Measurements from ENCODE around the gene ZC3H6.
A peak's percentile ranks its signal among the peaks of the same experiment; 100 is the strongest.

The ZC3H6 gene, protein sequence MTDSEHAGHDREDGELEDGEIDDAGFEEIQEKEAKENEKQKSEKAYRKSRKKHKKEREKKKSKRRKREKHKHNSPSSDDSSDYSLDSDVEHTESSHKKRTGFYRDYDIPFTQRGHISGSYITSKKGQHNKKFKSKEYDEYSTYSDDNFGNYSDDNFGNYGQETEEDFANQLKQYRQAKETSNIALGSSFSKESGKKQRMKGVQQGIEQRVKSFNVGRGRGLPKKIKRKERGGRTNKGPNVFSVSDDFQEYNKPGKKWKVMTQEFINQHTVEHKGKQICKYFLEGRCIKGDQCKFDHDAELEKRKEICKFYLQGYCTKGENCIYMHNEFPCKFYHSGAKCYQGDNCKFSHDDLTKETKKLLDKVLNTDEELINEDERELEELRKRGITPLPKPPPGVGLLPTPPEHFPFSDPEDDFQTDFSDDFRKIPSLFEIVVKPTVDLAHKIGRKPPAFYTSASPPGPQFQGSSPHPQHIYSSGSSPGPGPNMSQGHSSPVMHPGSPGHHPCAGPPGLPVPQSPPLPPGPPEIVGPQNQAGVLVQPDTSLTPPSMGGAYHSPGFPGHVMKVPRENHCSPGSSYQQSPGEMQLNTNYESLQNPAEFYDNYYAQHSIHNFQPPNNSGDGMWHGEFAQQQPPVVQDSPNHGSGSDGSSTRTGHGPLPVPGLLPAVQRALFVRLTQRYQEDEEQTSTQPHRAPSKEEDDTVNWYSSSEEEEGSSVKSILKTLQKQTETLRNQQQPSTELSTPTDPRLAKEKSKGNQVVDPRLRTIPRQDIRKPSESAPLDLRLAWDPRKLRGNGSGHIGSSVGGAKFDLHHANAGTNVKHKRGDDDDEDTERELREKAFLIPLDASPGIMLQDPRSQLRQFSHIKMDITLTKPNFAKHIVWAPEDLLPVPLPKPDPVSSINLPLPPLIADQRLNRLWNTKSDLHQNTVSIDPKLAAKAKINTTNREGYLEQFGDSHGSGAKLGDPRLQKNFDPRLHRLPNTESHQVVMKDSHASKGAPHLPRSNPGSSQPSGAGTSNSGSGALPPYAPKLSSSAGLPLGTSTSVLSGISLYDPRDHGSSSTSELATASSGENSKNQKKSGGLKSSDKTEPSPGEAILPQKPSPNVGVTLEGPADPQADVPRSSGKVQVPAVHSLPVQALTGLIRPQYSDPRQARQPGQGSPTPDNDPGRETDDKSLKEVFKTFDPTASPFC

DNA sequence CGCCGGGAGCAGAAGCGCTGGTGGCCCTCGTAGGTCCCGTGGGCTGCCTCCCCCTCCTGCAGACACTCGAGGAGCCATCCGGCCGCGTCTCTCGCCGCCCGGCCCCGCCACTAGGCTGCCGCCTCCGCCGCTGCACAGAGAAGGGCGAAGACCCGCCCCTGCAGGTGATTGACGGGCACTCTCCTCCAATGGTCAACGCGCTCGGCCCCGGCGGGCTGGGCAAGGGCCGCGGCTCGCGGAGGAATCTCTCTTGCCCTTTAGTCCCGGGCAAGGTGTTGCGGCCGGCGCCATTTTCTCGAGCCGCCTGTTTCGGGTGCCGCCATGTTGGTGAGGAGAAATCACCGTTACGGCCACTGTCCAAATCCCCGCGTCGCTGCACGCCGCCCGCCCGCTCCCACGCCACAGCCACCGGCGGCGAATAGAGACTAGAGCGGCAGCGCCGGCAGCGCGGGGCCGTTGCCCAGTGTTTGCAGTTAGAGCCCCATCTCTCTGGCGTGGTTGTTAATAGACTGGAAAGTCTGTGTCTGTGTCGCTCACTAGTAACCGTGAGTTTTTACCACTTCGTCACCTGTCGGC lies at the start of gene ZC3H6:
Gene ZC3H6, plus strand, starts transcription at position 287 of the 576 bp plus-strand sequence. CDS start 398 bp downstream, outside the sequence.
- DNase-seq = peak; percentile 100

DNA sequence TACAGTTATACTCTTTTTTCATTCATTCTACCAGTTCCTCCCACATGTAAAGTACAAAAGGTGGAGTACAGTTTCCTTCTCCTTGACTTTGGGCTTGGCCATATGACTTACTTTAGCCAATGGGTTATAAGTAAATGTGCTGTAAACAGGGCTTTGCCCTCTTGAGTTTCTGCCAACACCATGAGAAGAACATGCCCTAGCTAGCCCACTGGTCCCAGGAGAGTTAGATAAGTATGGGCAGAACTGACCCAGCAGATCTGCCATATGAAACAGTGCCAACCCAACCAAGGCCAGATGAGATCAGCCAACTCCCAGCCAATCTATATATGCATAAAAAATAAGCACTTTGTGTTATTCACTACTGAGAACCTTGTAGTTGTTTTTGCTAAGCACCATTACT lies 46.0 kb upstream of the ZC3H6 start:
- DNase-seq = no peak

DNA sequence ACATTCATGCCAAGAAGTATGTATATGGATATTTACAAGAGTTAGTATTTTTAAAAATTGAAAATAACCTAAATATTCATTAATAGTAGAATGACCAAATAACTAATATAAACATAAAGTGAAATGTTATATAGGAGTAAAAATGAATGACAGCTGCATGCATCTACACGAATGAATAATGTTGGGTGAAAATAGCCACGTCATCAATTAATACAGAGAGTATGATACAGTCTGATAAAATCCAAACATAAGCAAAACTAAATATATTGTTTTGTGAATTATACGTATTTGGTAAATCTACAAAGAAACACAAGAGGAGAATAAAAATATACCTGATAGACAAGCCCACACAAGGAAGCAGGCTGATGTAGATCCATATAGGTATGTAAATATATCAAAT lies 45.0 kb upstream of the ZC3H6 start:
- DNase-seq = no peak

DNA sequence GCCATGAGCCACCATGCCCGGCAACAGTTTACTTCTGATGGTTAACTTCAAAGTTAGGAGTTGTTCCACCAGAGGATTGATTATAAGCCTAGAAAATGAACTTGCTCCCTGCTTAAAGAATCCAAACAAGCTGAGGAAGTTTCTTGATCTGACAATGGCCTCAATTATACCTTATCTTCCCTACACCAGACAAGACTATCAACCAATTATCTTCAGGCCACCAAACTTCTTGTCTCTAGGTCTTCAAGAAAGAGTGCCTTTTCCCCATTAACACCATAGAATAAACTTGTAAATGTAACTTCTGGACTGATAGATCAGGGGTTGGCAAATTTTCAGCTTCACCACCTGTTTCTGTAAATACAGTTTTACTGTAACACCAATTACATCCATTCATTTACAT lies 35.5 kb upstream of the ZC3H6 start:
- DNase-seq = no peak

DNA sequence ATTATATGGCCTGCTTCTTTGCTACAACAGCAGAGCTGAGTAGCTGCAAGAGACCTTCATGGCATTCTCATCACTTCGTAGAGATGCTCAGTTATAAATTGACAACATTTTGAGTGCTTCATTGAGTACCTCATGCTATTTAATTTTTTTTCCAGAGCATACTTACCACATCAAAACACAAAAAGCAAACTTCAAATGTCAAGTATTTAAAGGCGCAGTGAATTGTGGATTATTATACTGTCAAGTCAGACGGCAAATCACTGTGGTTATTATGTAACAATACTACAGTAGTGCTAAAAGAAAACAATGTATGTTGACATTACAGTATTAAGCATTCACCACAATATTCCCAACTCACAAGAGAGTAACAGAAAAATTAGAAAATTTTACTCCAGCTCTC lies 33.0 kb upstream of the ZC3H6 start:
- DNase-seq = no peak

DNA sequence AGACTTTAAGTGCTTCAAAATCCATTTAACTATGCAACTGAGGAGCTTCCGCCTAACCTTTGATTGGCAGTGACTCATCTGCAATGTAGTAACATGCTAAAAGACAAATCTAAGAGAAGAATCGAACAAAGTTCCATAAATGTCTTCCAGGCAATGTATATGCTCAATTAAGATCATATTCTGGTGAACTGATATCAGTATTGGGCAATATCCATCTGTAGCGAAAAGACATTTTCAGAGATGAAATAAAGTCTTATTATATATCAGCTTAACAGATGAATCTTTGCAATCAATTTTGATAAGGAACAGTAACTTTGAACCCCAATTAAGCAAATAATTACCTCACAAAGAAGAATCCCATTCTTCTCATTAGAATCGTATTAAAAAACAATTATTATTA lies 32.2 kb upstream of the ZC3H6 start:
- no peak for DNase-seq

DNA sequence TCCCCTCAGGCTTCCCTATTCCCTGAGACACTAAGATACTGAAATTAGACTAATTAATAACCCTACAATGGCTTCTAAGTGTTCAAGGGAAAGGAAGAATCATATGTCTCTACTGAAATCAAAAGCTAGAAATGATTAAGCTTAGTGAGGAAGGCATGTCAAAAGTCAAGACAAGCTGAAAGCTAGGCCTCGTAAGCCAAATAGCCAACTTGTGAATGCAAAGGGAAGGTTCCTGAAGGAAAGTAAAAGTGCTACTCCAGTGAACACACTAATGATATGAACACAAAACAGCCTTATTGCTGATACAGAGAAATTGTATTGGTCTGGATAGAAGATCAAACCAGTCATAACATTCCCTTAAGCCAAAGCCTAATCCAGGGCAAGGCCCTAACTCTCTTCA lies 30.5 kb upstream of the ZC3H6 start:
- DNase-seq = peak; percentile 28

DNA sequence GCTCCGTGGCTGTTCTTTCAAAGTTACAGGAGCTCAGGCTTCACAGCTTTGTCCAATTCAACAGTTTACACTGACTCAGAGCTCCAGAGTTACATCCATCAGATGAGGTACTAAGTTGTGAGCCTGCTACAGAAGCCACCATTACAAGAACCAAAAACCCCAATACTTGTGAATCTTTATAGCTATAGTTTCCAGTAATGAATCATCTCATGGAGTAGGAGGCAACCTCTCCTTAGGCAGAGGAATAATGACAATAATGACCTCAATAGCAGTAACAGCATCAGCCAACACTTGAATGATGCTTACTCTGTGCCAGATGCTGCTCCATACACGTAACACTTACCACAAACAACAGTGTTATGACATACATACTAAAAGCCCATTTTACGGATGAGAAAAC lies 24.1 kb upstream of the ZC3H6 start:
- DNase-seq = peak; percentile 21

DNA sequence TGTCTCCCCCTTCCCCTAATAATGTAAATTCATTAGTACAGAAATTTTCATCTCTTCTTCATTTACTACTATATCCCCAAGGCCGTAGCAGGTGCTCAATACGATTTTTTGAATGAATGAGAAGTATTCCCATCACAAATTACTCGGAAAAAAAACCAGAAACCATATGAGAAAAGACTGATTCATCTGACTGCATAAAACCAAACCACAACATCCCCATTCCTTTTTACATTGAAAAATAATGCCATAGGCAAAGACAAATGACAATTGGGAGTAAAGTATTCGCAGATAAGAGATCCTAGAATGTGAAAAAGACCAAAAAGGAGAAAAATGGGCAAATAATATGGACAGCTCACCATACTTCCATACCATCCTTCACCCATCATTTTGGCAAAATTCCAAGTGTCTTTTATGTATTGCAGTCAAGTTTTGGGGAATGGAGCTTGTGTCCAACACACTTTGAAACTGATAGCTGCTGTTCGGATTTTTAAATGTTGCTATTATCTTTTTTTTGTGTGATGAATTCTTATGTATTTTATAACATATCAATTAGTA lies 22.1 kb upstream of the ZC3H6 start:
- DNase-seq = no peak

DNA sequence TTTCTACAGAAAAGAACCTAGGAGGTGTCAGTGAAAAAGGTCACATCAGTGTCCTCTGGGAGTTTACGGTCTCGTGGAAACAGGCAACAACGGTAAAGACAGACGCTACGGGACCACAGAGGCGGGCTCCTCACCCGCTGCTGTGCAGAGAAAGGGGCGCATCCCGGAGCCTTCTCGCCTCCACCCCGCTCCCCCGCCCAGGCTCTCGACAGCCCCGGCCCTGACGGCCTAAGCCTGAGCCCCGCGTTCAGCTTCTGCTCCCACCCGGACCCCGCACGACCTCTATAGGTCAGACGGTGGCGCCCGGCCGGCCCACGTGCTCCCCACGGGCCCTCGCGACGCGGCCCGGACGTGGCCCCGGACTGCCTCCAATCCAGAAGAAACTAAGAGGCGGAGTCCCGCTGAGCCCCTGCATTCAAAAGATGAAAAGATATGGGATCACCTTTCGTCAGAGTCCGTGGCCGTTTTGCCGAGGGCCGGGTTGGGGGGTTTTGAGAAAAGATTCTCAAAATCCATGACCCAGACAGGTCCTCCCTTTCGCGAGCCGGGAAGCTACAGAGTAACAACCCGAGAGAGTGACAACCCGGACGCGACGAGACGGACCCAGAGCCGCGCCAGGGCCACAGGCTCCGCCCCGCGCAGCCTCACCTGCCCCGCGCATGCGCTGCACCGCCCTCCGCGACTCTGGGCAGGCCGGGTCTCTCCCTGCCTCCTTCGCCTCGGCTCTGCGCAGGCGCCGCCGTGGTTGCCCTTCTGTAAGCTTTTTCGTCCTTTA lies 20.7 kb upstream of the ZC3H6 start, which contains the start of gene ZC3H8:
Gene ZC3H8, minus strand, starts transcription at position 577 of the 775 bp plus-strand sequence. Its CDS starts 61 bp downstream, at position 516.
- peak; percentile 98 for DNase-seq

DNA sequence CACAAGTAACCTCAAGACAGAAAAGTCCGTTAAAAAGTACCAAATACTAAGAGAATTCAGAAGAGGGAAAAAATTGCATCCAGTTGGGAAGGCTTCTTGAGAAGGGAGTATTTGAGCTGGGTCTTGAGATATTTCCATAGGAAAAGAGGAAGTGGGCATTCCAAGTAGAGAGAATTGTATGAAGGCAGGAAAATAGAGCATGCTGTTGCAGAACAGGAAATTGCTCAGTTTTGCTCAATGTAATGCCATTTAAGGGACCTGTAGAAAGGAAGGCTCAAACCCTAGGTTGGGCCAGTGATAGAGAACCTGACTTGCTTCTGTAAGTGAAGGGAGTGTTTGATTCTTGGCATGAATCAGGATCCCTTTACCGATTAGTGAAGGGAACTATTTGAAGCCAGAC lies 19.5 kb upstream of the ZC3H6 start:
- DNase-seq = no peak

DNA sequence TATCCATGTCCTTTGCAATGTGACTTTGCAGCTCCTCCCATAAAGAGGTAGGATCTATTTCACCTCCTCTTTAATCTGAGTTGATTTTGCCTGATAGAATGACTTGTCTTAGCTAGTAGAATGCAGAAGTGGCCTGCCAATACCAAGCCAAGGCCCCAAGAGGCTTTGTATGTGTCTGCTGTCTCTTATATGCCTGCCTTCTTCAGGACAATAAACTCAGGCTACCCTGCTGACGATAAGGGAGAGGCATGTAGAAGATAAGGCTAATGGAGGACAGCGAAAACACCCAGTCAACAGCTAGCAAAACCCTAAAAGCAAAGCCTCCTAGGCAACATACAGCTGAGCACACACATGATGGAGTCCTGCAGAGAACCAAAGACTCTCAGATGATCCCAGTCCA lies 18.7 kb upstream of the ZC3H6 start:
- DNase-seq = no peak

DNA sequence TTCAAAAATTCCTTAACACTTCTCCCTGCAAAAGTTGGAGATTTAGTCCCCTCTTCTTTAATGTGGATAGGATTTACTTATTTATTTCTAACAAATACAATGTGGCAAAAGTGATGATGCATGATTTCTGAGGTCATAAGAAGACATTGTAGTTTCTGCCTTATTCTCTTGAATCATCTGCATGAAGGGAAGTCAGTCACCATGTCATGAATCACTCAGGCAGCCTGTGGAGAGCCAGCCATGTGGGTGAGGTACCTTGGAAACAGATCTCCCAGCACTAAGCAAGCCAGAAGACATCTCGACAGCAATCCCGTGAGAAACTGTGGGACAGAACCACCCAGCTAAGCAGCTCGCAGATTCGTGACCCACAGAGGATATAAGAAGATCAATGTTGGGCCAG lies 17.8 kb upstream of the ZC3H6 start:
- DNase-seq = no peak

DNA sequence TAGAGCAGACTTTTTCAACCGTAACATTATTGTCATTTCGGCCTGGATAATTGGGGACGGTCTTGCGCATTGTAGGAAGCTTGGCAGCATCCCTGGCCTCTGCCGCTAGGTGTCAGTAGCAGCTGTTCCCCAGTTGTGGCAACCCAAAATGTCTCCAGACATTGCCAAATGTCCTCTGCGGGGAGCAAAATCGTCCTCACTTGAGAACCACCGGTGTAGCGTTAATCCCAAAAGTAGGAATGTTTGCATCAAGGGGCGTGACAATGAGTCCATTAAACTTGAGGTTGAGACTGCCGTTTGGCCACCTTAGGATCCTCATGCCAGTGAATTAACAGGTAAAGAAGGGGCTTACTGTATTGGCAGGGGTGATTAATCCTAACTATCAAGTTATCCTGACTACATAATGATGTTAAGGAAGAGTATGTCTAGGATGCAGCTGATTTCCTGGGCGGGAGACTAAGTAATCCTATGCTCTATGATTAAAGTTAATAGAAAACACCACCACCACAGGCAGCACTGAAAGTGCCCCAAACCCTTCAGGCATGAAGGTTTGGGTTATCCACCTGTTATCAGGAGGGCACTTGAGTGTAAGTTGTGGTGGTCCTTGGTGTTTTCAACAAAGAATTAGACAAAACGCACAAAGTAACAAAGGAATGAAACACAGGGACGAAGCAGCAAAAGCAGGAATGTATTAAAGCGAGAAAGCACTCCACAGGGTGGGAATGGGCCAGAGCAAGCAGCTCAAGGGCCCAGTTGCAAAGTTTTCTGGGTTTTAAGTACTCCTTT lies 15.7 kb upstream of the ZC3H6 start:
- peak; percentile 89 for DNase-seq

DNA sequence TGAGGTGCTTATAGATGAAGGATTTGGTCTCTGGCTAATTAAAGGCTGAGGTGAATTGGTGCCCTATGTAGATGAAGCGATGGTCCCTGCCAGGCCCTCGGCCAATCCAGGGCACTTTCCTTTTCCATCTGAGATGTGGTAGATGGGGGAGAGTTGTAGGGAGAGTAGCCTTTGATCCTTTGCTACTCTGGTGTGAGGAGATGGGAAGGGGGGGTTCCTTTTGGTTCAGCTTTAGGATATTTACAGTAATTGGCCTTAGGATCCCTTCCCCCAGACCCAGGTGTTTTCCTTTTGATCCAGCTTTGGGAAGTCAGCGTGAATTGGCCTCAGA lies 15.1 kb upstream of the ZC3H6 start:
- no peak for DNase-seq

DNA sequence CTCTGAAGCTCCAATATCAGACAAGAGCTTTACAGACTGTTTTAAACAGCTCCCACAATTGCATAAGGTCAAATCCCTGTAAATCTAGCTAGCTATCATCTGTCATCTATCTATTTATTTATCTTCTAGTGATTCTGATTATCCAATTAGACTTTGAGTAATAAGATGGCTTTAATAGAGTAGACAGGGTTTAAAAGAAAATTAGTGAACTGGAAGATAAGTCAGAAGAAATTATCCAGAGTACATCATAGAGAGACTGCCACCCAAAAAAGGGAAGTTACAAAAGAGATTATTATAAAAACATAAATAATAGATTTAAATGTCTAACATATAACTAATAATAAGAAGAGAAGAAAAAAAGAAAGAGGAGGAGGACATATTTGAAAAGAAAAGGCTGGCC lies 12.5 kb upstream of the ZC3H6 start:
- DNase-seq = no peak

DNA sequence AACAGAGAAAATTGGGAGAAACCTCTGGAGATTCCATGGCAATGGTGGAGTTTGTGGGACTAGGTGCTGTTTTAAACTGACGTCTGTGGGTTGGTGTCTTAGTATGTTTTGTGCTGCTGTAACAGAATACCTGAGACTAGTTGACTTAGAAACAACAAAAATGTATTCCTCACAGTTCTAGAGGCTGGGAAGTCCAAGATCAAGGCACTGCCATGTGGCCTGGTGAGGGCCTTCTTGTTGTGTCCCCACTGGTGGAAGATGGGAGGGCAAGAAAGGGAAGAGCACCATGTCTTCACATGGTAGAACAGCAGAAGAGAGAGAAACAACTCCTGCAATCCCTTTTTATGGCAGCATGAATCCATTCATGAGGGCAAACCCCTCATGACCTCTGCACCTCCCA lies 6.8 kb upstream of the ZC3H6 start:
- DNase-seq = no peak

DNA sequence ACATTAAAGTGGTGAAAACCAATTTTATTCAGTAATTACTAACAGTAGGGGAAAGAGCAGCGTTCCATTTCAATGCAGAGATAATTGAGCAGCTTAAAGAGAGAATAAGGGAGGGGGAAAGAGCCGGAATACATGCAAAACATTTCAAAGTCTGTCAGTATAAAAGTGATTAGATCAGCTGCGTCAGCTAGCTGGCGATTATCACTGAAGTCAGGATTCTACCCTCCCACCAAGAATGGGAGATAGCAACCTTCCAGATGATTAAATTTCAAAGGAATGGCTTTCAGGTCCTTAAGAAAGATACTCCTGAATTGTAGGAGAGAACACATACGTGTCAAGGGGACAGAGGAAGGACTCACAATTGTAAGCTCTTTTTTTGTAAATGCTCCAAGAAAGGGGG lies 2.7 kb upstream of the ZC3H6 start:
- no peak for DNase-seq

DNA sequence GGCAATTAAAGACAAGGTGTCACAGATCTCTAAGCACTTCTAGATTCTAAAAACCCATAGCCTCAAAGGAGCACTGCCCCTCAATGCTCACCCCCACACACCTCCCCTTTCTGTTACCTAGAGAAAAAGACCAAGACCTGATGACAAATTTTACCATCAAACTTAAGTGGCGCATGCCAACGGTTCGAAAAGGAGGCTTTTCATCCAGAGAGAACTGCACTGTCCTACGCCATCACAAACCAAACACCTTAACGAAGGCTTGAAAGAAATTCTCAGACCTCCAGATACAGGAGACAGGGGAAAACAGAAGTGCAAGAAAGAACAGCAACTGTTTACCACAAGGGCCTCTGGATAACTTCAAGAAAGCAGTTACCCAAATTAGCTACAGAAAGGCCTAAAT lies 2.0 kb upstream of the ZC3H6 start:
- no peak for DNase-seq

DNA sequence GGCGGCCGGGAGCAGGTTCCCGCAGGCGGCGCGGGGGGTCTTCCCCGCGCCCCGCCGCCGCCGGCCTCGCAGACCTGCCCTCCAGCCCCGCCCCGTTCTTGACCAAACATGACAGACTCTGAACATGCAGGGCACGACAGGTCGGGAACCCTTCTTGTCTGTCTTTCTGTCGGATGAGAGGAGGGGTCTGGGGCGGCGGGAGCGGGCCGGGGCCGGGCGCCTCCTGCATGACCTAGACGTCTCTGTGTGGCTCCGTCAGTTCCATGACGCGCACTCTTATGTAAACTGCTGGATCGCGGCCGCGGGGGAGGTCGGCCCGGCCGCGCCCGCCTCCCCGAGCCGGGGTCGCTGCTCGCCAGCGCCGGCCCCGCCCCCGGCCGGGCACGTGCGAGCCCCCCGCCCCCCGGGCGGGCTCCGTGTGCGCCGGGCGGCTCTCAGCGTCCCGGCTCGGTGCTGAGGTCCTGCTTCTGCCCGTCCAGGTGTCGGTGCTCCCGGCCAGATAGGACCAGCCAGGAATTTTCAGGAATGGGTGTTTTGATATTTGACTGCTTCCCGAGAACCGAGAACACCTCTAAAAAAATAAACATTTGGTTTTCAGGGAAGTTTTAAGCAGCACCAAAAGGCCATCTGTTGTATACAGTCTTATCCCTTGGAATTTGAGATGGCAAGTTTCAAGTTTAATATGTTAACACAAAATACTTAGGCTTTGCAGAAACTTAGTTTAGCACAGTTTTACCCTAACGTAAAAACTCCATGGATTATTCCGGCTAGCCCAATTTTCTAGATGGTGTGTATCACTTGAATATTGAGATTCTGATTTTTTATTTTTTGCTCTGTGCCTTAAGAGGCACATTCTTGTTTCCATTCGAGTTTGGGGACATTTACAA lies 733 bp downstream of the ZC3H6 start:
- DNase-seq = peak; percentile 82

All from activated CD4-positive, alpha-beta T cell treated with anti-CD3 and anti-CD28 coated beads, Interleukin-2, Interleukin-6, amounts not matched to agents 100 ng/mL and 50 ng/mL, durations not matched to agents 16 hours and 8 hours (primary cell).